HG03064 (cell line): ENCODE measurements around the gene BCL7A.
"Not testable (repeated sequence)": the region's sequence is repeated elsewhere in the genome, so short reads cannot be mapped to it uniquely, and the experiment has no call there.

Experiments used
- ATAC-seq: cut with Tn5 transposase; IDR thresholded peaks from one replicate; pipeline ENCODE4 v1.9.1; 2021; ENCODE audit warnings: low read depth; ENCODE audit not compliant: unreplicated experiment

Gene BCL7A

DNA sequence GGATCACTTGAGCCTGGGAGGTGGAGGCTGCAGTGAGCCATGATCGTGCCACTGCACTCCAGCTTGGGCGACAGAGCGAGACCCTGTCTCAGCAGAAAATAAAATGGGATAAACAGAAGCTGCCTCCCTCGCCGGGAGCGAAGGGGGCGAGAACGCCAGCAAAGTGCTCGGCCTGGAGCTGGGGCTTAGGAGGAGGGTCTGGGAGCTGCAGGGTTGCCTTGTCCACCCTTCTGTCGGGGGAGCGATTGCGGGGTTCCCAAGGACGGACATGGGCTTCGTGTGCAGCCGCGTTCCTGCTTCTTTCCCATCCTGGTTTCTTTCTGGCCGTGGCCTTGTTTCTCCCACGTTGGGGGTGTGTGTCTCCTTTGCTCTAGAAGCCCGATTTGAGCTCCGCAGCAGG lies 29.0 kb downstream of the BCL7A start:
- ATAC-seq, result no peak

DNA sequence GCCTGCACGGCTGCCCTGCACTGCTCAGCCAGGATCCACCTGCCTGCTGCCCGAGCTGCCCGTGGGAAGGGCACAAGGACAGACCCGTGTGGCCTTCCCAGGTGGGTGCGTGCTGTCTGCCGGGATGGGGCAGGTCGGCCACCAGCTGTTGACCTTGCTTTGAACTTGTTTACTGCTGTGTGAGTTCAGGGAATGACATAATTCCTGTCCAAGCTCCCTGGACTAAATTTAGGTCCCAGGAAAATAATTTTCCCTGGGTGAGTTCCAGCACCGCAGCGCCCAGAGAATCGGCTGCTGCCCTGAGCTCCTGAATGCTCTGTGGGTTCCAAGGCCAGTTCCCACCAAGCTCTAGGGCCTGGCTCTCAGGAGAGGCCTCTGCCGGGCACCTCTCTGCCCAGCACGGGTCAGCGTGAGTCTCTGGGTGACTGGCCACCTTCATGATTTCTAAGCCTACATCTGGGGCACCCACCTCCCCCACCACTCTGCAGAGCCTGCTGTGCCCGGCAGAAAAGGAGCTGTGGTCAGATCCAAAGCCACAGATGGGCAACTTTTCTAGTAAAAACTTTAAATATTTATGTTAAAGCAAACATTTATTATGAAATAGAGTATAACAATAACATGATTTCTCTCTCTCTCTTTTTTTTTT lies 29.7 kb downstream of the BCL7A start:
- no peak for ATAC-seq

DNA sequence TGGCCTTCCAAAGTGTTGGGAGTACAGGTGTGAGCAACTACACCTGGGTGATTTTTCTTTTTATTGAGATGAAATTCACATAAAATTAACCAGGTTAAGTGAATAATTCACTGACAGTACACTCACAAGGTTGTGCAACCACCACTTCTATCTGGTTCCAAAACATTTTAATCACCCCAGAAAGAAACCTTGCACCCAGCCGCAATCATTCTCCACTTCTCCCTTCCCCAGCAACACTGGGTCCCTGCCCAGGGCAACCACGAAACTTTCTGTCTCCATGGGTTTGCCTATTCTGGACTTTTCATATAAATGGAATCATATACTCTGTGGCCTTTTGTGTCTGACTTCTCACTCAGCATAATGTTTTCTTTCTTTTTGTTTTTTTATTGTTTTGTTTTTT lies 30.6 kb downstream of the BCL7A start:
- ATAC-seq, result no peak

DNA sequence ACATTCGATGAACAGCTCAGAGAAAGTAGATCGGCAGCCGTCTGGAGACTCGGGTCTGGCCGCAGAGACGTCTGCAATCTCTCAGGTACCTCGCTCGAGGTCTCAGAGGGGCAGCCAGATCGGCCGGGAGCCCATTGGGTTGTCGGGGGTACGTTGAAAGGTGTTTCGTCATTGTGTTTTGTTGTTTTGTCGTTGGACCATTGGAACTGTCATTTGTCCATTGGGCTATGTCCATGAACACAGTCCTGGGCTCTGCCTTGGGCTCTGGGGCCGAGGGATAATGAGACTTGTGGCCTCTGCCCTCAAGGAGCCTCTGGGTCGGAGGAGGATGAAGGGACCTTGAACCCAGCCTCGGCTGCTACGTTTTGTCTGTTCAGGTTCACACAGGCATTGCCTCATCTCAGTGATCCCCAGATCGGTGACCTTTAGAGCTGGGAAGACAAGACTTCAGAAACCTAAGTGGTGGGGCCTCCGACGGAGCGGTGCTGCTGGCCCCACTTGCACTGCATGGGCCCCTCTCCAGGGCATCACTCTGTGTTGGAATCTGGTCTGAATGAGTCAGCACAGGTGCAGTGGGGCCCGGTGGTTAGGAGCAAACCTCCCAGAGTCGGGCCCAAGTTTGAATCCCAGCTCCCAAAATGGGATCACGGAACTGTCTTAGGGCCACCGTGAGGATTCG lies 33.3 kb downstream of the BCL7A start:
- no peak for ATAC-seq

DNA sequence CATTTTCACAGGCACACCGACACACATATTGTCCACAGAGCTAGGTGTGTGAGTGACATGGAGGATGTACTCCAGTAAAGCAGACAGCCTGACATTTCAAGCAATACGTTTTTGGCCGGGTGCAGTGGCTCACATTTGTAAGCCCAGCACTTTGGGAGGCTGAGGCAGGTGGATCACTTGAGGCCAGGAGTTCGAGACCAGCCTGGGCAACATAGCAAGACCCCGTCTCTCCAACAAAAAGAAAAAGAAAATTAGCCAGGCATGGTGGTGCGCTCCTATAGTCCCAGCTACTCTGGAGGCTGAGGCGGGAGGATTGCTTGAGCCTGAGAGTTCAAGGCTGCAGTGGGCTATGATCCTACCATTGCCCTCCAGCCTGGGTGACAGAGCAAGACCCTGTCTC lies 34.7 kb downstream of the BCL7A start:
- not testable (repeated sequence) for ATAC-seq

DNA sequence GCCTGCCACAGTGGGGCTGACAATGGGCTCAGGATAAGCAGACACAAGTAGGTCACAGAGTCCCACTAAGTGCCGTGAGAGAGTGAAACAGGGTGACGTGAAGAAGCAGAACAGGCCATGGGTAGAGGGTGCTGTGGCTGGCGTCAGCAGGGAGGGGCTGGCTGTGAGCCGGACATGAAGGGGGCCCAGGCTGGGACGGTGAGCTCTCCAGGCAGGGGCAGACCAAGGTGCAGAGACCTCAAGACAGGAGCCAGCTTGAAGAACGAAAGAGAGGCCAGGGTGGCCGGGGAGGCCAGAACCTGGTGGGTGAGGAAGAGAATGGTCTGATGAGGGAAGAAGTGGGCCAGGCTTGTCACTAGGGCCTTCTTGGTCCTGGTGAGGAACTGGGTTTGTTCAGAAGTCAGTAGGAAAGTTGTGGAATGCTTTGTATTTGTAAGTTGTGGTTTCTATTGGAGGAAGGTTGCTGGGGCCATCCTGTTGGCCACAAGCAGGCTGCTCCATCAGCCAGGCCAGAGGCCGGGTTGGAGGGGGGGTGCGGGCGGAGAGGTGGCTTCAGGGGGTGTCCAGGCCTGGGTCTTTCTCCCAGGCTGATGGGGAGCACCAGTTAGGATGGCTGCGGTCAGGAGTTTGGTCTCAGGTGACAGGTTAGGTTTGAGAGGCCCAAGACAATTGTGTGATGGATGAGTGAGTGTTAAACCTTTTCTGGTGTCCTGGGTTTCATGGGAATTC lies 35.5 kb downstream of the BCL7A start:
- ATAC-seq, result no peak

DNA sequence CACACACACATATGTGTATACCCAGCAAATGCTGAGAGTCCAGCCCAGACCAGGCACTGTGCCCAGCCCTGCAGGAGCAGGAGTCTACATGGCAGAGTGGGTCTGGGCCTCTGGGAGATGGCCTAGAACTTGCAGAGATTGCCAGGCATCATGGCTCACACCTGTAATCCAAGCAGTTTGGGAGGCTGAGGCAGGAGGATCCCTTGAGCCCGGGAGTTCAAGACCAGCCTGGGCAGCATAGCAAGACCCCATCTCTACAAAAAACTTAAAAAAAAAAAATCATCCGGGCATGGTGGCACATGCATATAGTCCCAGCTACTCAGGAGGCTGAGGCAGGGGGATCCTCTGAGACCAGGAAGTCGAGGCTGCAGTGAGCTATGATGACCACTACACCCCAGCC lies 36.1 kb downstream of the BCL7A start:
- no peak for ATAC-seq

DNA sequence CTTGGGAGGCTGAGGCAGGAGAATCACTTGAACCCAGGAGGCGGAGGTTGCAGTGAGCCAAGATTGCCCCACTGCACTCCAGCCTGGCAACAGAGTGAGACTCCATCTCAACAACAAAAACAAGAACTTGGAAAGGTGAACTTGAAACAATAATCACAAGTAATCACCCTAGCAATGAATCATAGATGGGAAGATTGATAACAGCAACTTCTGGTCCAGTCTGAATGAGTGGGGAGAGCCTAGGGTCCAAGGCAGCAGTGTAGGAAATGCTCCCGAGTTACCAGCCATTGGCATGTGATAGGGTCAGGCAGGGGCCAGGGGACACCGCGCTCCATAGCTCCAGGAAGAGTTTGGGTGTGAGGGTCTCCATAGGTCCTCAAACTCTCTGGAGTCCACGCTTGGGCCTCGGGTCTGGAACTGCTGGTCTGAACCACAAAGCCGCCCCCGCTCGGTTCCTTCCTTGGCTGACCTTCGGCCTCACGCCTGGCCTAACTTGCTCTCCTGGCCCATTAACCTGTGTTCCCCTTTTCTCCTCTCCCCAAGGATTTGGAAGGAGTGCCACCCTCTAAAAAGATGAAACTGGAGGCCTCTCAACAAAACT lies 37.0 kb downstream of the BCL7A start:
- ATAC-seq, result no peak

DNA sequence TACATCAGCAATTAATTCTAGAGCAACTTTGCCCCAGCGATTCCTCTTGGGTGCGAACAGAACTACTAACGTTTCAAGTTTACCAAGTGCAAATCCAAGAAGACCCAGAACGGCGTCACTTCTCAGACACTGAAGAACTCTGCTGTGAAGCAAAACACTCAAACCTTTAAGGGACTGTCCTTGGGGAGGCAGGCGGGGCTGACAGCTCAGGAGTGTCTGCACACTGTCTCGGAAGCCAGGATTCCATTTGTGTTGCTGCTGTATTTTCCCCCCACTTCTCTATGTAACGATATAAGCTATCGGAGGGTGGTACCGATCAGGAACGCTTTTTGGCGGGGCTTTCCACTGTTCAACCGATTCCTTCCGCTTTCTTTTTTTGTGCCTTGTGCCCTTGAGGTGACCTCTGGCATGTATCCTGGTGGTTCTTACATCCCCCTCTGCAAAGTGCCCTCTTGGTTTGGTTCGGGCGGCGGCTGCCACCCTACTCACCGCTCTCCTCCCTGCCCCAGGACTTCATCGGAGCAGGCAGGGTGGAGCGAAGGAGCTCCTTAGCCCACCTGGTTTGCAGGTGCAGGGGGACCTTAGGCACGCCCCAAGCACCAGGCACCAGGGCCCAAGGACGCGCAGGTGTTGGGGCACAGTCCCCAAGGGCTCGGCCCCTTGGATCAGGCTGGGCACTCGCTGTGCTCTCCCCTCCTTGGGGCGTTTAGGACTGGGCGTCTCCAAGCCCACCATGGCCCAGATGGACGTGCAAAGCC lies 37.7 kb downstream of the BCL7A start:
- no peak for ATAC-seq

DNA sequence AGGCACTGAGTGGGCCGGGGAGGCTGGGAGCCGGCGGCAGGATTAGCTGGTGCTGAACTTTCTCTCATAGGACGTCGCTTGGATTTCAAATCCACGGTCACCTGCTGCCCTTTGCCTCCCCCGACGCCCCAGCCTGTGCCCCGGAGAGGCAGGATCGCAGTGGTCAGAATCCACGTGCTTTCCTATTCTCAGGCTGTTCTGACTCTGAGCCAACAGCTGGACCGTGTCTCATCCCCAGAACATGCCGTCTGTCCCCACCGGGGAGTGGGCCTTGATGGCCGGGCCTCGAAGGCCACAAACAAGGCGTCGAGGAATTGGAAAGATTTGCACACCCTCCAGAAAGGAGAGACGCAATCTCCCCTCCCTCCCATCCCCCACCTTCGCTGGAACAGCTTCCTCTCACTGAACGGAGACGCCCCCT lies 38.4 kb downstream of the BCL7A start:
- no peak for ATAC-seq

DNA sequence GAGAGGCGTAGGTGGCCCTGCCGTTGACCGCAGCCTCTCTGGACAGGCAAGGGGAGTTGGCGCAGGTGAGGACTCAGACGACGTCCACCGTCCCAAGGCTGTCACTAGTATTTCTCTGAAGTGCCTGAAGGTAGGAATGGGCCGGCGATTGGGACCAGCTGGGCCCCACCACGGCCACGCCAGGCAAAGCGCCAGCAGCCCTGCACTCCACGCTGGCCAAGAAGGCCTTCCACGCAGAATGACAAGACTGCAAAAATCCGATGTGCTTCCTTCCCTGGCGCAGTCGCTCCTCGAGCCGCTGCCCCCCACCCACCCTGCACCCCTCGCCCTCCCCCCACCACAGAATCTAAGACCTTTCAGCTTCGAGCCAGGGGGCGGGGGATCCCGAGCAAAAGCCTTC lies 39.6 kb downstream of the BCL7A start:
- ATAC-seq, result no peak

DNA sequence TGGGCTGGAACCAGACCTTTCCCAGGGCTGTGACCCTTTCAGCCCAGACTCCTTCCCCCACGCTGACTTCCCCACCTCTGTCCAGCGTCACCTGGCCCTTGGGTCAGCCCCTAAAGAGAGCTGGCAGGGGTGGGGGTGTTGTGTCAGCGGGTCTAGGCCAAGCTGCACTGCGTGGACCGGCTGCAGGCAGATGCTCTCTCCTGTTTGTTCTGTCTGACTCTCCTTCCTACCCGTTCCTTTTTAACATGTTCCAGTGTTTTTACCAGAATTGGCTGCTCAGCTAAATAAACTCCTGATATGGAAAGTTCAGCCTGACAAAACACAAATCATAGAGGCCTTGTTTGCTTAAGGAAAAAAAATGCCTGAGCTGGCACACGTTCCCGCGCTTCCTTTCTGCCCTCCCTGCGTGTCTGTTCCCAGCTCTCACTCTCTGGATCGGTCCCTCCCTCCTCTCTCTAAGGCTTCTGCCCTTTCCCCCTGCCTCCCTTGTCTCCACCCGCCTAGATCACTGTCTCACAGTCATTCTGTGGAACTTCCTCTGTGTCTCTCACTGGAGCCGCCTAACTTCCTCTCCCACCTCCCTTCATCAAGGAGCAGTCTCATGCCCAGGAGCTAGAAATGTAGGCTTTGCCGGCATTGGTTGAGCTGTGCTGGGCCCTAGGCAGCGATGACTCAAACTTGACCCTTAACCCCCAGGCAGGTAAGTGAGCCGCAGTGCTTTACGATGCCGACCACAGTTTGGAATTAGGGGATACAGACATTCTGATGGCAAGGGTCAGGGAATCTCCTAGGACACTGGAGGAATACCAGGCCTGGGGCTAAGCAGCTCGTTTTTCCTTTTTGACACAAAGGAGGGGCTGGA lies 41.4 kb downstream of the BCL7A start:
- ATAC-seq, result no peak

DNA sequence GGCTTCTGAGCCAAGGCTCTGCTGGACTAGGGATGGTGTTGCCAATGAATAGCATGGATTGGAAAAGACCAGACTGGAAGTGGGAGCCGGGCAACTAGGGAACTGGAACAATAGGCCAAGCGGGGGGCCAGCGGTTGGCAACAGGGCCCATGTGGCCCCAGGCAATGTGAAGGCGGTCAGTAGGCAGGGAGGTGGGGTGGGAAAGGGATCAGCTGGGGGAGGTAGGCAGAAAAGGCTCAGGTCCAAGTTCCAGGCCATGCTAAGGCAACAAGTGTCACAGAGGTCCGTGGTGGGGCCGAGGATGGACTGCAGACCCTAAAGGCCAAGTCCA lies 42.0 kb downstream of the BCL7A start:
- ATAC-seq, result no peak

DNA sequence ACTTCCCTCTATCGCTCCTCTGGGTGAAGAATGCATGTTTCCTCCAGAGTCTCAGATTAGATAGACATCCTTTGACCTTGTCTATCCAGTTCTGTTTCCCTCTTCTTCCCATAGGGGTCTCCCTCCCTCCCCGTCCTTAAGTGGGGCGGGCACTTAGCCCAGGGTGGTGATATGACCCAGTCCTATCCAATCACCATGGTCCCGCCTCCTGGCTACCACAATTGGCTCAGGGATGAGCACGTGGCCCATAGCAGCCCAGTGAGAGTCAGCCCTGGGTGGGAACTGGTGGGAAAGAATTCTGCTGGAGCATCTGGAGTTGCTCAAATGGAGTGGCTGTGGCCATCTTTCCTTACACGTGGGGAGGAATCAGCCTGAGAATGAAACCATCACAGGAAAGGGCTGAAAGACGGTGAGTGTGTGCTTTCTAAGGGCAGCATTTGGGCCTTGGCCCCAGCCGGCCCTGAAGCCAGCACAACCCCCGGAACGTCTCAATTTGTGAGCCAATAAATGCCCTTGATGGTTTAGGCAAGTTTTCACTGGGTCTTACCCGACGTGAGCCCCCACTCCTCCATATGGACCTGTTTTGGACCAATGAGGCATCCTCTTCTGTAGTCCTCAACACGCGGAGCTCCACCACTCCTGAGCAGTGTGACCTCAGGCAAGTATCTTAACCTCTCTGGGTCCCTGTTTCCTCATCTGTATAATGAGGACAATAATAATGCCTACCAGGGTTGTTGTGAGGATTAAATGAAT lies 42.5 kb downstream of the BCL7A start:
- no peak for ATAC-seq

DNA sequence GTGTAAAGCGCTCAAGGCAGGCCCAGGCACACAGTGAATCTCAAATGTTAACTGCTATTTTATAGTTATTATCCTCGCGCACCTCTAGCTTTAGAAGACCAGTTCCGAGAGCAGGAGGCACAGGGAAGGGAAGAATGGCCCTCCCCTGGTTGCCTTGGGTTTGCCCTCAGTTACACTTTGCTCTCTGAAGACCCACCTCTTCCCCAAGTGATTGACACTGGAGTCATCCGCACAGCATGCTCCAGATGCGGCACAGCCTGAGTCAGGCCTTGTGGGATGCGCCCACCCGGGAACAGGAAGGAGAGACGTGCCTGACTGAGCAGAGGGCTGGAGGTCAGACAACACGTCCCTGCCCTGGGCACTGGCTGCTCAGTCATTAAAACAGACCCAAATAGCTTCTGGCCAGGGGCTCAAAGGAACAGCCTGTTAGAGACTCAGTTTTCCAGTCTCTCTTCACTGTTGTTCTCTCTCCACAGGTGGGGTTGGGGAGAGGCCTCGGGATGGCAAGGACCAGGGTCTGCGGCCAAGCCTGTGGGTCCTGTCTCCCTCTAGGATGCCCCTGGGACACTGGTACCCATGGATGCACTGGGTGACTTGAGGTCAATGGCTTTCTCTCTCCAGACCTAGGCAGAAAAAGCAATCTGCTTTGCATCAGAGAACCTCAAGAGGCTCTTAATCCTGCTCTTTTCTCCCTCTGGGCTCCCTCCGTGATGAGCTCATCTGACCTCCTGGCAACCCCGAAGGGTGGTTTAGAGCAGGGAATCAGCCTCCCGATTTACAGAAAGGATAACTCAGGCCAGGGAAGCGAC lies 43.3 kb downstream of the BCL7A start:
- ATAC-seq, result no peak

DNA sequence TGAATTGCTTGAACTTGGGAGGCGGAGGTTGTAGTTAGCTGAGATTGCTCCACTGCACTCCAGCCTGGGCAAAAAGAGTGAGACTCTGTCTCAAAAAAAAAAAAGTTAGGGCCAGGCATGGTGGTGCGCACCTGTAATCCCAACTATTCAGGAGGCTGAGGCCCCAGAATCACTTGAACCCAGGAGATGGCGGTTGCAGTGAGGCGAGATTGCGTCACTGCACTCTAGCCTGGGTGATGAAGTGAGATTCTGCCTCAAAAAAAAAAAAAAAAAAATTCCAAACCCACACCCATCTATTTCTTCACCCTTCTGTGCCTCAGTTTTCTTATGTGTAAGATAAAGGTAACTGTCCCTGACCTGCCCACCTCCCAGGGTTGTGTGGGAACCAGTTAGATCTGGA lies 45.9 kb downstream of the BCL7A start:
- no peak for ATAC-seq

DNA sequence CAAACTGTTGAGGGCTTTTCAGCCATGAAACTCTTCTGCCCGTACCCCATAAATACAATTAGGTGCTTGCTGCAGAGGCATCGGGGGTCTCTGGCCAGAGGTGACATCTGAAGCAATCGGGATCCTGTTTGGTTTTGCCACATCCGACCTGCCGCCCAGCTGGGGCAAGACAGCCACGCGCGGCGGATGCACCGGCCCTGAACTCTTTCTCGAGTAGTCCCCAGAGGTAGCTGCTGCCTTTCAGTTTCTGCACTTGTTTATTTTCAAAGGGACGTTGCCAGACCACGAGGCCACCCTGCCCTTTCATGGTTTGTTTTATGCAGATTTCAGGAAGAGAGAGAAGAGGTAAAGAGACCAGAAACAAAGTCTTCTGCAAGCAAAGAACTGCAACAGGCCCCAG lies 46.3 kb downstream of the BCL7A start:
- ATAC-seq, result peak; percentile 92
